Measurements from ENCODE around the gene DYTN.
"Not testable (repeated sequence)": the region's sequence is repeated elsewhere in the genome, so short reads cannot be mapped to it uniquely, and the experiment has no call there.

The DYTN gene

GRCh38 chr2:206718296-206718695 lies at the start of gene DYTN:
Gene DYTN, minus strand, starts transcription at chr2:206718396. Its CDS starts 117 bp downstream, at chr2:206718279.
- DNase-seq (ENCODE audit: low read depth in 2 of 2) = no peak

- no peak for DNase-seq (ENCODE audit: low read depth in 2 of 2)
These were observed 48.1 kb upstream of the DYTN start for GRCh38 chr2:206766057-206766930.

- DNase-seq (ENCODE audit: low read depth in 2 of 2) = peak; percentile 78 to 80
These were observed 47.3 kb upstream of the DYTN start, which contains the start of the genes FASTKD2 and MDH1B for GRCh38 chr2:206765242-206766056. Gene FASTKD2, plus strand, starts transcription at chr2:206765606. Its CDS starts 1,088 bp downstream, at chr2:206766694. Gene MDH1B, minus strand, starts transcription at chr2:206765328. Its CDS starts 57 bp downstream, at chr2:206765271.

- DNase-seq (ENCODE audit: low read depth in 2 of 2) = no peak
These were observed 46.6 kb upstream of the DYTN start for GRCh38 chr2:206764673-206765241.

- DNase-seq (ENCODE audit: low read depth in 2 of 2) = no peak
These were observed 38.6 kb upstream of the DYTN start for GRCh38 chr2:206756816-206757215.

- no peak for DNase-seq (ENCODE audit: low read depth in 2 of 2)
These were observed 22.6 kb upstream of the DYTN start for GRCh38 chr2:206740800-206741199.

GRCh38 chr2:206739271-206739670 lies 21.1 kb upstream of the DYTN start:
- DNase-seq (ENCODE audit: low read depth in 2 of 2) = no peak

- DNase-seq (ENCODE audit: low read depth in 2 of 2) = no peak
These were observed 18.7 kb upstream of the DYTN start for GRCh38 chr2:206736935-206737334.

- no peak for DNase-seq (ENCODE audit: low read depth in 2 of 2)
These were observed 15.1 kb upstream of the DYTN start for GRCh38 chr2:206733341-206733740.

- DNase-seq (ENCODE audit: low read depth in 2 of 2) = no peak
These were observed 10.3 kb upstream of the DYTN start for GRCh38 chr2:206728277-206729199.

GRCh38 chr2:206727287-206727686 lies 9.1 kb upstream of the DYTN start:
- no peak for DNase-seq (ENCODE audit: low read depth in 2 of 2)

GRCh38 chr2:206723288-206723687 lies 5.1 kb upstream of the DYTN start:
- DNase-seq (ENCODE audit: low read depth in 2 of 2) = no peak

- DNase-seq (ENCODE audit: low read depth in 2 of 2) = no peak
These were observed 3.2 kb upstream of the DYTN start for GRCh38 chr2:206721256-206721920.

- DNase-seq (ENCODE audit: low read depth in 2 of 2) = no peak
These were observed 1.6 kb downstream of the DYTN start for GRCh38 chr2:206716623-206717022.

- not testable (repeated sequence) for DNase-seq (ENCODE audit: low read depth in 2 of 2)
These were observed 3.0 kb downstream of the DYTN start for GRCh38 chr2:206715183-206715582.

GRCh38 chr2:206713746-206714145 lies 4.5 kb downstream of the DYTN start:
- no peak for DNase-seq (ENCODE audit: low read depth in 2 of 2)

- DNase-seq (ENCODE audit: low read depth in 2 of 2) = no peak
These were observed 9.9 kb downstream of the DYTN start for GRCh38 chr2:206708286-206708685.

- no peak for DNase-seq (ENCODE audit: low read depth in 2 of 2)
These were observed 11.0 kb downstream of the DYTN start for GRCh38 chr2:206707164-206707701.

- DNase-seq (ENCODE audit: low read depth in 2 of 2) = no peak
These were observed 16.1 kb downstream of the DYTN start for GRCh38 chr2:206701952-206702605.

GRCh38 chr2:206700156-206700555 lies 18.0 kb downstream of the DYTN start:
- DNase-seq (ENCODE audit: low read depth in 2 of 2) = no peak
